Left cardiac atrium (tissue), 4 donors: ENCODE results near the gene ADAMTSL3. TPM values are rescaled to one million over a fixed set of nuclear protein-coding genes. Genes with fewer than 3 reads are reported as not detected.

ENCODE experiments used
- ATAC-seq, 2 donors: fragments of 200-7000 bp; cut with Tn5 transposase; one replicate each; pipeline ENCODE4 v1.9.1; 2020; ENCODE audit warnings: mild to moderate bottlenecking in 2 of 2, moderate library complexity in 2 of 2
- DNase-seq: peaks from one replicate; pipeline ENCODE4 v3.0.0-alpha.2; 2020
- intact Hi-C, 2 donors: fragments of 100-400 bp; cut with DNase I; formaldehyde crosslinking; loops; one replicate each; pipeline versions ENCODE4 v1.14.1 to v1.15.1; 2022 to 2023
- total RNA-seq, 2 donors: library from RNA; stranded (reverse); fragmentation: NEBNext Ultra II Directional; extraction: Animal tissue kit (Norgen Biotek cat#: 25700); gene quantifications; one replicate each; pipeline ENCODE4 v1.2.1, GENCODE V29; 2021
- donor health status: DM: no; HTN: yes; CAD: no.
- donor health status: DM: no; HTN: yes; CAD: no; lungs with severe emphysema.
- donor health status: DM: yes; HTN: yes; CAD: no.
- donor health status: Dilated cardiomyopathy.

The ADAMTSL3 gene
- total RNA-seq, 2 donors from 2014 or later, result 22.8 to 25.8 TPM

- ATAC-seq (no peak), DNase-seq (no peak)
- intact Hi-C loops, result no loop called here
Observed at GRCh38 chr15:83652626-83653204, 1.2 kb upstream of the ADAMTSL3 start.

- intact Hi-C loops, result no loop called here
- no peak for DNase-seq
- no peak for ATAC-seq
Observed at GRCh38 chr15:83653288-83653638, 660 bp upstream of the ADAMTSL3 start.

- ATAC-seq, result peak; percentile 28 to 59
- intact Hi-C loops, result loop anchor here in 1 of 2 donors (5.0 kb wide), 1 partner anchor 93 kb away; no protein-coding TSS in a partner anchor
- DNase-seq, result peak; percentile 61
Observed at GRCh38 chr15:83654379-83655236, 685 bp downstream of the ADAMTSL3 start.

GRCh38 chr15:83655237-83655616, 1.3 kb downstream of the ADAMTSL3 start:
- no peak for ATAC-seq
- DNase-seq, result no peak
- intact Hi-C loops, result loop anchor here in 1 of 2 donors (5.0 kb wide), 1 partner anchor 92 kb away; no protein-coding TSS in a partner anchor

- intact Hi-C loops, result loop anchor here in 1 of 2 donors (5.0 kb wide), 1 partner anchor 91 kb away; no protein-coding TSS in a partner anchor
- DNase-seq (no peak), ATAC-seq (no peak)
Observed at GRCh38 chr15:83656192-83656591, 2.3 kb downstream of the ADAMTSL3 start.

- DNase-seq, result no peak
- no peak for ATAC-seq
- intact Hi-C loops, result loop anchor here in 1 of 2 donors (5.0 kb wide), 1 partner anchor 90 kb away; no protein-coding TSS in a partner anchor
Observed at GRCh38 chr15:83656943-83657528, 3.1 kb downstream of the ADAMTSL3 start.

GRCh38 chr15:83657549-83657948, 3.6 kb downstream of the ADAMTSL3 start:
- no peak for DNase-seq
- intact Hi-C loops, result loop anchor here in 1 of 2 donors (5.0 kb wide), 1 partner anchor 90 kb away; no protein-coding TSS in a partner anchor
- no peak for ATAC-seq

- peak; percentile 39 to 66 for ATAC-seq
- intact Hi-C loops, result loop anchor here in 1 of 2 donors (5.0 kb wide), 1 partner anchor 89 kb away; no protein-coding TSS in a partner anchor
- DNase-seq, result peak; percentile 60
Observed at GRCh38 chr15:83658430-83659416, 4.8 kb downstream of the ADAMTSL3 start.

GRCh38 chr15:83659417-83659812, 5.5 kb downstream of the ADAMTSL3 start:
- peak in 1 of 2 donors; percentile 28 for ATAC-seq
- intact Hi-C loops, result loop anchor here in 1 of 2 donors (5.0 kb wide), 1 partner anchor 88 kb away; no protein-coding TSS in a partner anchor

GRCh38 chr15:83665480-83665879, 11.6 kb downstream of the ADAMTSL3 start:
- no peak for DNase-seq
- ATAC-seq, result no peak
- intact Hi-C loops, result no loop called here

More at GRCh38 chr15:83659417-83659812, 5.5 kb downstream of the ADAMTSL3 start:
- no peak for DNase-seq

GRCh38 chr15:83670672-83671229, 16.8 kb downstream of the ADAMTSL3 start:
- ATAC-seq (no peak), DNase-seq (no peak)

GRCh38 chr15:83671603-83672002, 17.7 kb downstream of the ADAMTSL3 start:
- intact Hi-C loops, result no loop called here
- DNase-seq, result no peak
- ATAC-seq, result no peak

More at GRCh38 chr15:83670672-83671229, 16.8 kb downstream of the ADAMTSL3 start:
- intact Hi-C loops, result no loop called here

- intact Hi-C loops, result no loop called here
- DNase-seq, result no peak
Observed at GRCh38 chr15:83673385-83673784, 19.5 kb downstream of the ADAMTSL3 start.

GRCh38 chr15:83682476-83683088, 28.7 kb downstream of the ADAMTSL3 start:
- ATAC-seq (peak in 1 of 2 donors; percentile 34), DNase-seq (no peak)
- intact Hi-C loops, result no loop called here

More at GRCh38 chr15:83673385-83673784, 19.5 kb downstream of the ADAMTSL3 start:
- ATAC-seq, result peak; percentile 74 to 90

- ATAC-seq, result peak; percentile 34 to 54
- DNase-seq, result no peak
- intact Hi-C loops, result no loop called here
Observed at GRCh38 chr15:83685916-83686332, 32.0 kb downstream of the ADAMTSL3 start.

- intact Hi-C loops, result no loop called here
- DNase-seq, result no peak
- no peak for ATAC-seq
Observed at GRCh38 chr15:83688201-83688600, 34.3 kb downstream of the ADAMTSL3 start.

- no peak for DNase-seq
- intact Hi-C loops, result loop anchor here in 1 of 2 donors (2.0 kb wide), 1 partner anchor 14 kb away; no protein-coding TSS in a partner anchor
- ATAC-seq, result no peak
Observed at GRCh38 chr15:83690676-83691075, 36.8 kb downstream of the ADAMTSL3 start.
